NB4 (cell line): ENCODE measurements around the gene TRAF3.

Experiments used
- POLR2A ChIP-seq: IDR thresholded peaks from 2 replicates; pipeline ENCODE4 v1.6.1; 2011; ENCODE audit warnings: mild to moderate bottlenecking; ENCODE audit not compliant: insufficient read length; ENCODE audit errors: extremely low read depth
- TF ChIP-seq, protein P1 (sequence below): IDR thresholded peaks from one replicate; pipeline ENCODE4 v1.5.1; 2012; ENCODE audit warnings: low read depth, low read length
- TF ChIP-seq, protein P2 (sequence below): IDR thresholded peaks from 2 replicates; pipeline ENCODE4 v1.6.1; 2011; ENCODE audit warnings: low read depth, low read length

DNA sequence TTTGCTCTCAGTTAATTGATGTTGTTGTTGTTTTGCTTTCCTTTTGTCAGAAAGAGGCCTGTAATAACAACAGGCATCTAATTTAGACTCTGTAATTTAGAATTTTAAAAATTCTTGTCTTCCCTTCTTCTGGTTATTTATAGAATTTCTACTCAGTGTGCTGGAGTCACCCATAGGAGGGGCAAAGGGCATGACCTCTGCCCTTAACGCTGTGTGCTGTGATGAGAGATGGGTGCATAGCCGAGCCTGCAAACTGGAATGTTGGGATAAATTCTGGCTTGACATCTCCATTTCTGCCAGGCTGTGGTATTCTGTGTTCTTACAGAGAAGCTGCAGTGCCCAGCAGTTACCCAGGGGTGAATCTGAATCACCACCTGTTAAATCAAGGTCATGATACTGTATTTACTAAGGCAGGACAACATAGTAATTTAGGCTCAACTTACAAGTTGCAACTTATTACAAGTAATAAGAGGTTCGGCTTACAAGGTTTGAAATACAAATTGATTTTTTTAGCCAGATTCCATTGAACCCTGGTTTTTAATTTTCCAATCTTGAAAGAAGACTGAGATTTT, 53.3 kb downstream of the TRAF3 start:
- TF ChIP-seq POLR2A: no peak
- TF ChIP-seq, protein P1, sequence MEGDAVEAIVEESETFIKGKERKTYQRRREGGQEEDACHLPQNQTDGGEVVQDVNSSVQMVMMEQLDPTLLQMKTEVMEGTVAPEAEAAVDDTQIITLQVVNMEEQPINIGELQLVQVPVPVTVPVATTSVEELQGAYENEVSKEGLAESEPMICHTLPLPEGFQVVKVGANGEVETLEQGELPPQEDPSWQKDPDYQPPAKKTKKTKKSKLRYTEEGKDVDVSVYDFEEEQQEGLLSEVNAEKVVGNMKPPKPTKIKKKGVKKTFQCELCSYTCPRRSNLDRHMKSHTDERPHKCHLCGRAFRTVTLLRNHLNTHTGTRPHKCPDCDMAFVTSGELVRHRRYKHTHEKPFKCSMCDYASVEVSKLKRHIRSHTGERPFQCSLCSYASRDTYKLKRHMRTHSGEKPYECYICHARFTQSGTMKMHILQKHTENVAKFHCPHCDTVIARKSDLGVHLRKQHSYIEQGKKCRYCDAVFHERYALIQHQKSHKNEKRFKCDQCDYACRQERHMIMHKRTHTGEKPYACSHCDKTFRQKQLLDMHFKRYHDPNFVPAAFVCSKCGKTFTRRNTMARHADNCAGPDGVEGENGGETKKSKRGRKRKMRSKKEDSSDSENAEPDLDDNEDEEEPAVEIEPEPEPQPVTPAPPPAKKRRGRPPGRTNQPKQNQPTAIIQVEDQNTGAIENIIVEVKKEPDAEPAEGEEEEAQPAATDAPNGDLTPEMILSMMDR: no peak
- TF ChIP-seq, protein P2, sequence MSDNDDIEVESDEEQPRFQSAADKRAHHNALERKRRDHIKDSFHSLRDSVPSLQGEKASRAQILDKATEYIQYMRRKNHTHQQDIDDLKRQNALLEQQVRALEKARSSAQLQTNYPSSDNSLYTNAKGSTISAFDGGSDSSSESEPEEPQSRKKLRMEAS: no peak
